K562 treated with DMSO at 1 percent for 48 hours (cell line): Measurements from ENCODE around the gene KIZ. TPM values are rescaled to one million over a fixed set of nuclear protein-coding genes. Genes with fewer than 3 reads are reported as not detected.

Experiments
- total RNA-seq: library from RNA; unstranded; fragments of 300-600 nt; gene quantifications from 2 replicates; pipeline ENCODE4 v1.2.3, GENCODE V29; 2022; ENCODE audit warnings: low replicate concordance; ENCODE audit errors: extremely low read depth

The KIZ gene
- total RNA-seq = not detected in 2 replicates

GRCh38 chr20:21125849-21126580 is at the start of gene KIZ:
Gene KIZ (plus strand): TSS chr20:21126082. CDS start chr20:21126116, 34 bp downstream.

GRCh38 chr20:21106171-21107017 is 19.5 kb upstream of the KIZ start, which contains the start of gene LINC00237:
Gene LINC00237 (minus strand): TSS chr20:21106358.

Other genes starting within 250 kb of the KIZ start
- not detected in 2 replicates for gene LINC00237, start 19.7 kb upstream of the KIZ start, total RNA-seq
- gene XRN2, start 177.2 kb downstream of the KIZ start, total RNA-seq = not detected in 2 replicates